Right lobe of liver (tissue), 6 donors: ENCODE data around the gene UBE4B. TPM values are rescaled to one million over a fixed set of nuclear protein-coding genes. Genes with fewer than 3 reads are reported as not detected.

ENCODE experiments used
- ATAC-seq, 4 donors: fragments of 200-7000 bp; cut with Tn5 transposase; one replicate each; pipeline ENCODE4 v1.9.1; 2020; ENCODE audit warnings: mild to moderate bottlenecking in 4 of 4, moderate library complexity in 4 of 4
- DNase-seq, 3 donors: peaks; one replicate each; pipeline ENCODE4 v3.0.0-alpha.2; 2020
- H3K27ac ChIP-seq, 3 donors: fragments of 200-600 bp; one replicate each; pipeline ENCODE4 v1.8.0; 2022
- H3K27me3 ChIP-seq, 2 donors: fragments of 200-600 bp; one replicate each; pipeline ENCODE4 v1.8.0; 2022
- H3K36me3 ChIP-seq, 4 donors: fragments of 200-600 bp; sonication (generic) in 1 of 4; one replicate each; pipeline versions ENCODE4 v1.5.1 to v1.8.0; 2017 to 2022; ENCODE audit warnings: control low read depth in 1 of 4
- H3K4me1 ChIP-seq, 4 donors: fragments of 200-600 bp; sonication (generic) in 1 of 4; one replicate each; pipeline versions ENCODE4 v1.5.1 to v1.8.0; 2017 to 2022; ENCODE audit warnings: control low read depth in 1 of 4
- H3K4me3 ChIP-seq, 3 donors: fragments of 200-600 bp; one replicate each; pipeline ENCODE4 v1.8.0; 2022
- H3K9me3 ChIP-seq, 4 donors: fragments of 200-600 bp; sonication (generic) in 1 of 4; one replicate each; pipeline versions ENCODE4 v1.5.1 to v1.8.0; 2017 to 2022; ENCODE audit warnings: control low read depth in 1 of 4
- POLR2A ChIP-seq: fragments of 450-650 bp; IDR thresholded peaks from one replicate; pipeline ENCODE4 v1.6.1; 2017; ENCODE audit warnings: antibody characterized with exemption, mild to moderate bottlenecking
- WGBS: methylation state at CpG from one replicate; pipeline ENCODE4 v1.1.6; 2018; ENCODE audit warnings: low coverage, low lambda C conversion rate; ENCODE audit not compliant: insufficient coverage; ENCODE audit errors: missing lambda C conversion rate; 5-methylcytosine and 5-hydroxymethylcytosine counted together
- intact Hi-C, 2 donors: fragments of 100-400 bp; cut with DNase I; formaldehyde crosslinking; loops; one replicate each; pipeline versions ENCODE4 v1.11.2 to v1.14.1; 2022
- total RNA-seq, 6 experiments: library from RNA; depleted of rRNA in 2 of 6; stranded (reverse); fragments of >200 nt in 2 of 6; fragmentation: NEBNext Ultra II Directional in 3 of 6; extraction: Animal tissue kit (Norgen Biotek cat#: 25700) in 3 of 6; gene quantifications; one replicate each; pipeline versions ENCODE4 v1.1.0 to v1.2.4, GENCODE V29; 2016 to 2023
- TF ChIP-seq, protein P1 (sequence below), 4 donors: fragments of 200-600 bp in 3 of 4; fragments of 450-650 bp in 1 of 4; IDR thresholded peaks; one replicate each; pipeline versions ENCODE4 v1.5.1 to v1.8.0; 2016 to 2022; ENCODE audit warnings: antibody characterized with exemption in 4 of 4, mild to moderate bottlenecking in 2 of 4
- donor health status: DM: no; HTN: yes; CAD: no.
- donor health status: DM: no; HTN: no; CAD: no.
- donor health status: DM: no; HTN: no; CAD: no.
- donor health status: DM: no; HTN: yes; CAD: no.
- donor health status: DM: no; HTN: yes; CAD: no.

UBE4B gene
- total RNA-seq, 6 experiments from 2014 or later: 11.4 to 27.9 (median 22.6) TPM

DNA sequence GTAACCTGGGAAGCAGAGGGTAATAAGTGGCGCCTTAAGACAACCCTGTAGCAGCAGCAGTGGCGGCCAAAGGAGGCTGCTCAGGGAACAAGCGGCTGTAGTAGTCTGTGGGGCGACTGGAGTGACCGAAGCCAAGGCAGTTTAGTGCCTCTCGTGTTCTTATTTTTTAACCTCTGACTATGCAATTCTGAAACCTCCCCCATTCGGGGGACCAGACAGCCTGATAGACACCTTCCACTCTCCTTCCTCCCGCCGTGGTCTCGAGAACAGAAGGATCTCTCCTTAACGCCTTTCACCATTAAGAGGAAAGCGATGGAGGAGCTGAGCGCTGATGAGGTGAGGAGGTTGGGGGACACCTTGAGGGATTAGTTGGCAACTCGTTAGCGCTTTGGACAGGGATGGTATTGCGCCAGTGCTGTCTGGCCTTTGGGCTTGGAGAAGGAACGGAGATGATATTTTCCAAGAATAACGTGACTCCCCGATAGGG lies 644 bp downstream of the UBE4B start:
- ATAC-seq: peak; percentile 24 to 50 (median 48)
- peak overlapping the region; percentile 97 to 100 (median 99) for H3K4me3 ChIP-seq
- 1% methylated on average over 18 of the region's 19 CpGs for WGBS
- peaks cover 0 to 10% (median 0%) of the 10 kb centered on the region in 4 donors for H3K36me3 ChIP-seq
- H3K4me1 ChIP-seq: peaks cover 0 to 18% (median 2%) of the 10 kb centered on the region in 4 donors
- intact Hi-C loops: loop anchor here in 1 of 2 donors (10.0 kb wide), 1 partner anchor 159 kb away; no protein-coding TSS in a partner anchor
- H3K9me3 ChIP-seq: no peaks in the 10 kb centered on the region
- TF ChIP-seq POLR2A: no peak
- TF ChIP-seq, protein P1, sequence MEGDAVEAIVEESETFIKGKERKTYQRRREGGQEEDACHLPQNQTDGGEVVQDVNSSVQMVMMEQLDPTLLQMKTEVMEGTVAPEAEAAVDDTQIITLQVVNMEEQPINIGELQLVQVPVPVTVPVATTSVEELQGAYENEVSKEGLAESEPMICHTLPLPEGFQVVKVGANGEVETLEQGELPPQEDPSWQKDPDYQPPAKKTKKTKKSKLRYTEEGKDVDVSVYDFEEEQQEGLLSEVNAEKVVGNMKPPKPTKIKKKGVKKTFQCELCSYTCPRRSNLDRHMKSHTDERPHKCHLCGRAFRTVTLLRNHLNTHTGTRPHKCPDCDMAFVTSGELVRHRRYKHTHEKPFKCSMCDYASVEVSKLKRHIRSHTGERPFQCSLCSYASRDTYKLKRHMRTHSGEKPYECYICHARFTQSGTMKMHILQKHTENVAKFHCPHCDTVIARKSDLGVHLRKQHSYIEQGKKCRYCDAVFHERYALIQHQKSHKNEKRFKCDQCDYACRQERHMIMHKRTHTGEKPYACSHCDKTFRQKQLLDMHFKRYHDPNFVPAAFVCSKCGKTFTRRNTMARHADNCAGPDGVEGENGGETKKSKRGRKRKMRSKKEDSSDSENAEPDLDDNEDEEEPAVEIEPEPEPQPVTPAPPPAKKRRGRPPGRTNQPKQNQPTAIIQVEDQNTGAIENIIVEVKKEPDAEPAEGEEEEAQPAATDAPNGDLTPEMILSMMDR (IDR thresholded peaks at IDR 0.05): no peak
- H3K27ac ChIP-seq: peak overlapping the region; percentile 87 to 91 (median 88)
- H3K27me3 ChIP-seq: no peaks in the 10 kb centered on the region
- DNase-seq: peak in 2 of 3 donors; percentile 32 to 56

DNA sequence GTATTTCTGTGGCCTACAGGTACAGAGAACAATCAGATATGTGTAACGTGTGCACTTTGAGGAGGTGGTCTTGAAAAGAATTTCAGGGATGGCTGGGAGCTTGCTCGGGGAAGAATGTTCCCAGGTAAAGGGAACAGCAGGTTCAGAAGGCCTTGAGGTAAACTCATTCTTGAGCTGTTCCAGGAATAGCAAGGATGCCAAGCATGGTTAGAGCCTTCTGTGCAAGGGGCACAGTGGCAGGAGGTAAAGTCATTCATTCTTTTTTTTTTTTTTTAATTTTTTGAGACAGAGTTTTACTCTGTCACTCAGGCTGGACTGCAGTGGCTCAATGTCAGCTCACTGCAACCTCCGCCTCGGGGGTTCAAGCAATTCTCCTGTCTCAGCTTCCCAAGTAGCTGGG lies 10.0 kb downstream of the UBE4B start:
- no peak overlapping the region for H3K4me3 ChIP-seq
- H3K27ac ChIP-seq: no peak overlapping the region
- H3K27me3 ChIP-seq: no peaks in the 10 kb centered on the region
- WGBS: 92% methylated on average over 4 of the region's 4 CpGs
- DNase-seq (no peak), ATAC-seq (no peak)
- H3K36me3 ChIP-seq: peaks cover 0 to 2% (median 0%) of the 10 kb centered on the region in 4 donors
- H3K4me1 ChIP-seq: peaks cover 0 to 18% (median 6%) of the 10 kb centered on the region in 4 donors
- intact Hi-C loops: no loop called here
- no peak for TF ChIP-seq POLR2A
- TF ChIP-seq, protein P1 (IDR thresholded peaks at IDR 0.05): no peak
- no peaks in the 10 kb centered on the region for H3K9me3 ChIP-seq

DNA sequence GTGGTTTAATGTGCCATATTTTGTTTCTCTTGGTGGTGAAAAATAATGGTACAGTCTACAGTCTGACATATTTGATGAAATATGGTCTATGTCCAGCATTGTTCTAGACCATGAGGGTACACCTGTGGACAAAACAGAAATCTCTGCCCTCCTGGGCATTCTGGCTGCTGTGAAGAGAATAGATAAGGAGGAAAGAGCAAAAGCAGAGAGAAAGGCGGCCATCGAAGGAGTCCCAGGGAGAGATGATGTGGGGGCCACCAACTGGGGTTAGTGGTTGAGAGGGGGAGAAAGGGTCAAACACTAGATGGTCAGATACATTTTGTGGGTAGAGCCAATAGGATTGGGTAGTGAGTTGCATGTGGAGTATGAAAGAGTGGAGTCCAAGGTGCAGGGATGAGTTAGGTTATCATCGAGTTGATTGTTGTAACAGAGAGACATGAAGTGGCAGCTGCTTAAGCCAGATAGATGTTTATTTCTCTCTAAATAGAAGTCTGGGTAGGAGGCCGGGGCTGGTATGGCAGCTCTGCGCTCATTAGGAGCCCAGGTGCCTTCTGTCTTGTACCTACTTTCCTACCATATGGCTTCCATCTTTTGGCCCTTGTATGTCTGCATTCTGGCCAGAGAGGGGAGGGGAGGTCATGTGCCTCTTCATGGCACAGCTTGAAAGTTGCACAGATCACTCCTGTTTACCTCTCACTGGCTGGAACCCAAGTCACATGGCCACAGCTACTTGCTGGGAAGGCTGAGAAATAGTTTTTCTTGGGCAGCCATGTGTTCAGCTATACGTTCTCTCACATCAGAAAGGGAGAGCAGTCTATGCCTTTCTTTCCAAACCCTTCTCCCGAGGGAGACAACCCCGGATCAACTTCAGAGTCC lies 13.0 kb downstream of the UBE4B start:
- ATAC-seq (peak; percentile 84 to 91 (median 86)), DNase-seq (peak; percentile 44 to 80 (median 78))
- TF ChIP-seq, protein P1 (IDR thresholded peaks at IDR 0.05): no peak
- TF ChIP-seq POLR2A: no peak
- H3K27me3 ChIP-seq: no peaks in the 10 kb centered on the region
- 78% methylated on average over 6 of the region's 8 CpGs for WGBS
- H3K4me1 ChIP-seq: peaks cover 0 to 14% (median 6%) of the 10 kb centered on the region in 4 donors
- no peaks in the 10 kb centered on the region for H3K9me3 ChIP-seq
- H3K27ac ChIP-seq: no peak overlapping the region
- intact Hi-C loops: no loop called here
- no peaks in the 10 kb centered on the region for H3K36me3 ChIP-seq
- H3K4me3 ChIP-seq: no peak overlapping the region

DNA sequence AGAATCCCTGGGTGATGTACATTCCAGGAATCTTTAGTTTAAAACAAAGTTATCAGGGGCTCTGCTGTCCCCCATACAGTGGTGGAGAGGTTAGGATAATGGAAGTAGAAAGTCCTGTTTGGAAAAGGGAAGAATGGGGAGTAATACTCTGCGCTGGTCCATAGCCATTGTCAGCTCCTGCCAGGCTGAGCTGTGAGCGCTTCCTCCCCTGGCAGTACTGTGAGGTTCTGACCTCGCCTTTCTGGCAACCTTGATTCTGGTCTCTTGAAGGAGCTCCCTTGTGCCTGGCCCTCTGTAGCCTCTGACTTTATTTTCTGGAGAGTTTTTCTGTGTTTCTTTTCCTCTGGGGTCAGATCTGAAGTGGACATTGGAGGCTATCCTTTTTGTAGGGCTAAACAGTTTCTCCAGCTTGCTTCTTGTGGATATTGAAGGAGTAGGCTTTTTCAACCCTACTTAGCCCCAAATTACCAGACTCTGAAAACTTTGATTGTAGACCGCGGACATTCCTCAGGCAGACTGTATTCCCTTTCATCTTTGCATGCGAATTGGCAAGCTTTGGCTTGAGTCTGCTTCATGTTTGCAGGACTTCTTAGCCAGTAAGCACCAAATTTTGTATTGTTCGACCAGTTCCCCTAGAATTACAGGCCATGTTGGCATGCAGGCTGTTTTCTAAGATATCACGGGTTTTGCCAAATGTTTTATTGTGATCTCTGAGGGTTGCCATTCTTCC lies 13.8 kb downstream of the UBE4B start:
- intact Hi-C loops: no loop called here
- H3K27ac ChIP-seq: no peak overlapping the region

More for the DNA sequence above, 13.8 kb downstream of the UBE4B start:
- peaks cover 0 to 14% (median 6%) of the 10 kb centered on the region in 4 donors for H3K4me1 ChIP-seq
- ATAC-seq (peak; percentile 31 to 59 (median 42)), DNase-seq (no peak)
- 96% methylated on average over 7 of the region's 8 CpGs for WGBS
- H3K9me3 ChIP-seq: no peaks in the 10 kb centered on the region
- H3K27me3 ChIP-seq: no peaks in the 10 kb centered on the region
- H3K36me3 ChIP-seq: peaks cover 0 to 8% (median 0%) of the 10 kb centered on the region in 4 donors
- H3K4me3 ChIP-seq: no peak overlapping the region
- TF ChIP-seq POLR2A: no peak
- TF ChIP-seq, protein P1 (IDR thresholded peaks at IDR 0.05): no peak
